HUDEP-2 (cell line): ENCODE results near the gene PCGF1.
"Not testable (repeated sequence)": the region's sequence is repeated elsewhere in the genome, so short reads cannot be mapped to it uniquely, and the experiment has no call there.

ENCODE experiments used
- DNase-seq, 76 experiments: peaks; one replicate each; lab custom pipeline; 2025; ENCODE audit not compliant: unreplicated experiment in 76 of 76; lab: John Stamatoyannopoulos, UW

PCGF1 gene

GRCh38 chr2:74501335-74502071 lies 6.0 kb downstream of the PCGF1 start:
- no peak for DNase-seq

DNA sequence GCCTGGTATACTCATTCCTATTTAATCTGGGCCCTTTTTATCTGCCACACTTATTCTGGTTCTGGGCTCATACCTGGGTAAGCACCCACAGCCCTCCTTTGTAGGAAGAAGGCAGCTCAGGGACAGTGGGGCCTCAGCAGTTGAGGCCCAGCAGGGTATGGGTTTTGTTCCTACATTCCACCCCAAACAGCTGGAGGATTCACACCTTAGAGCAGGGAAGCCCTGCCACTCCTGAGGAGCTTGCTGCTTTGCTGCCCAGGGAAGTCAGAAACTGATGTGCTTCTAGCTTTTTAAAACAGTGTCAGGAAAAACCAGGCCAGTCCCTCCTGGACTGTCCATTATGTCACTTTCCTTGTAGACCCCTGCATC lies 6.9 kb downstream of the PCGF1 start:
- no peak for DNase-seq

- DNase-seq, result no peak
Observed at GRCh38 chr2:74499940-74500577, 7.4 kb downstream of the PCGF1 start.

DNA sequence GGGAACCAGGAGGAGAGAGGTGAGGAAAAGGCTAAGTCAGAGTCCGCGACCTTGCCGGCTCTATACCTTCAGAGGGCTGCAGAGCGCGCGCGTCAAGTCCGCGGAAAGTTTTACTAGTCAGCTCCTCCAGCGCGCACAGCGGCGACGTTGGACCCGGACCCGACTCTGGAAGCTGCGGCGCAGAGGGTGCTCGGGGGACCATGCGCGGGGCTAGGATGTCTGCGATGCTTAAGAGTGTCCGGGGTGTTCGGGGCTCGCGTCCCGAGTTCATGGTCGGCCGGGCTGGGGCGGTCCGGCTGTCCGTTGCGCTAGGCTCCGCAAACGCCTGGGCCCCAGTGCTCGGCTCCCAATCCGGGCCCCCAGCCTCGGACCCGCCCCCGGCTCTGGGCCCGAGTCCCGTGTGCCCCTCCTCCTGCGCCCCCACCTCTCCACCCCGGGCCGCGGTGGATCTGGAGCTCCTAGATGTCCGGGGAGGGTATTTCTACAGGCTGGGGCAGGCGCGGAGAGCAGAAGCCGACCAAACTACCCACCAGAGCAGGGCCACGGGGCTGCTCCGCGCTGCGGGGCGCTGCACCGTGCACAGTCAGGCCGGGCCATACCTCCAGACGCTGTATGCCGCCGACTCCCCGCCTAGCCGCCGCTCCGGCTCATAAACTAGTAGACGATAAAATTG lies 8.1 kb downstream of the PCGF1 start, which contains the start of gene LBX2:
LBX2 (minus strand) TSS at position 337 of the 673 bp plus-strand sequence; CDS start at position 271, 66 bp downstream.
- DNase-seq, result peak in 9 of 76 experiments; percentile 16 to 71 (median 38)

- DNase-seq, result peak in 36 of 76 experiments; percentile 12 to 77 (median 40)
Observed at GRCh38 chr2:74498500-74499266, 8.8 kb downstream of the PCGF1 start.

- no peak for DNase-seq
Observed at GRCh38 chr2:74497777-74498499, 9.6 kb downstream of the PCGF1 start.

DNA sequence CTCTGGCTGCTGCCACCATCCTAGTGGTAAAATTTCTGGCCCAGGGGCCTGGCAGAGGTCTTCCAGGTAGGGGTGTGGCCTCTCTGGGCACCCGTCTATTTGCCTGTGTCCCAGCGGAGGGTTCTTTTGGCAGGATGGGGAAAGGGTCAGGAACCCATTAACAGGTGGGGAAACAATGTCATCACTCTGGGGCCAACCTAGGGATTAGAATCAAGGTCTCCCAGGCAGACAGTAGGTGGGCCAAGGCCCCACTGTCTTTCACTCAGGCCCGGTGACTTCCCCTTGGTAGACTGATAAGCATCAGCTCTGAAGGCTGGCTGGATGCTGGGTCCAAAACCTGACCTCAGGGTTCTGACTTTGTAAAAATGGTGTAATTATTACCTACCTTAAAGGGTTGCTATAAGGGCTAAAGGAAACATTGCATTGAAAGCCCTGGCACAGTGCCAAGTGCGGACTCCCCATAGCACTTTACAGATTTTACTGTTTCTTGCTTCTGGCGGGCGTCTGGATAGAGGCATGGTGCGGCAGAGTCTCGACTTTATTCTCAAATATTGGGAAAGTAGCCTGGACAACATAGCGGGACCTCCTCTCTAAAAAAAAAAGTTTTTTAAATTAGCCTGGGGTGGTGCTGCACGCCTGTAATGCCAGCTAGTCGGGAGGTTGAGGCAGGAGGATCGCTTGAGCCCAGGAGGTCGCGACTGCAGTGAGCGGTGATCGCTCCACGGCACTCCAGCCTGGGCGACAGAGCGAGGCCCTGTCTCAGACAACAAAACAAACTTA lies 10.3 kb downstream of the PCGF1 start:
- DNase-seq, result no peak

- no peak for DNase-seq
Observed at GRCh38 chr2:74495440-74495839, 12.1 kb downstream of the PCGF1 start.

- DNase-seq, result no peak
Observed at GRCh38 chr2:74493546-74493945, 13.9 kb downstream of the PCGF1 start.

DNA sequence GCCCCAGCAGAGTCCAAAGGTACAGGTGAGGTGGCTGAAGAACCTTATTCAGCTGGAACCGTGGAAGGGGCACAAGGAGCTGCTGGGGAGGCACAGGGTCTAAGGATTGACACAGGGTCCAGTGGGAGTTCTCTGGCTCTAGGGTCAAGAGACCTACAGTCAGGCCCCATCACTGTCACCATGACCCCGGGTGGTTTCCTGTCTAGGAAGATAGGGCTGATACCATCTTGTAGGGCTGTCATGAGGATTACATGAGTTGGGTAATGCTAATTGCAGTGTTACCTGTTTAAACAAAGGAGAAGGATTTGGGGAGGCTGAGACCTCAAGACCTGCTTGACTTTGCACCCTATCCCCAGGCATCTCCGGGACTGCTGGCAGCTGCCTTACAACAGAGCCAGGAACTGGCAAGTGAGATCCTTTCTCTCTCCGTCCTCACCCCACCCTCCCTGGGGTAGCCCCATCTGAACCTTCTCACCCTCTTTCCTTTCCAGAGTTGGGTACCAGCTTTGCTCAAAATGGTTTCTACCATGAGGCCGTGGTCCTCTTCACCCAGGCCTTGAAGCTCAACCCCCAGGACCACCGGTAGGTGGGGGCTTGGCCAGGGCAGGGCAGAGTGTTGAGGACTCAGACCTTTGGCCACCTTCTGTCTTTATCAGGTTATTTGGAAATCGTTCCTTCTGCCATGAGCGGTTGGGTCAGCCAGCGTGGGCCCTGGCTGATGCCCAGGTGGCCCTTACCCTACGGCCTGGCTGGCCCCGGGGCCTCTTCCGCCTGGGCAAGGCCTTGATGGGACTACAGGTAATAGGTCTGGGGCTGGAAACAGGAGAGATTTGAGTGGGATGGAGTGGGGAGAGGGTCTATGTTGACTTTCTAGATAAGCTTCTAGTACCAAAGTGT lies 15.6 kb downstream of the PCGF1 start:
- no peak for DNase-seq

GRCh38 chr2:74489906-74490305 lies 17.6 kb downstream of the PCGF1 start:
- DNase-seq, result no peak

- DNase-seq, result no peak
Observed at GRCh38 chr2:74488643-74489481, 18.6 kb downstream of the PCGF1 start.

GRCh38 chr2:74486141-74486540 lies 21.4 kb downstream of the PCGF1 start:
- DNase-seq, result no peak

GRCh38 chr2:74483675-74484164 lies 23.8 kb downstream of the PCGF1 start:
- DNase-seq, result not testable (repeated sequence)

- peak; percentile 24 to 95 (median 88) for DNase-seq
Observed at GRCh38 chr2:74482801-74483674, 24.5 kb downstream of the PCGF1 start, which contains the start of the genes CCDC142 and TTC31. TSS of gene CCDC142 (minus strand) at chr2:74482998. CDS start at chr2:74482837, 161 bp downstream. TSS of gene TTC31 (plus strand) at chr2:74483081. CDS start at chr2:74483096, 15 bp downstream.
